GM18520 (cell line): ENCODE measurements around the gene ID4.

ENCODE experiments used
- ATAC-seq: cut with Tn5 transposase; IDR thresholded peaks from one replicate; pipeline ENCODE4 v1.9.1; 2021; ENCODE audit not compliant: unreplicated experiment

Gene ID4

GRCh38 chr6:19857139-19857538, 20.0 kb downstream of the ID4 start:
- ATAC-seq = no peak

GRCh38 chr6:19857703-19858102, 20.5 kb downstream of the ID4 start:
- ATAC-seq = no peak

GRCh38 chr6:19860235-19860877, 23.2 kb downstream of the ID4 start:
- ATAC-seq = no peak

- ATAC-seq = no peak
Measured at GRCh38 chr6:19864285-19864684, 27.1 kb downstream of the ID4 start.

- no peak for ATAC-seq
Measured at GRCh38 chr6:19865178-19865577, 28.0 kb downstream of the ID4 start.

- no peak for ATAC-seq
Measured at GRCh38 chr6:19866173-19866984, 29.2 kb downstream of the ID4 start.

GRCh38 chr6:19866985-19867627, 29.9 kb downstream of the ID4 start:
- no peak for ATAC-seq

- no peak for ATAC-seq
Measured at GRCh38 chr6:19869464-19869863, 32.3 kb downstream of the ID4 start.

- ATAC-seq = no peak
Measured at GRCh38 chr6:19870322-19870721, 33.2 kb downstream of the ID4 start.

- ATAC-seq = no peak
Measured at GRCh38 chr6:19873031-19873430, 35.9 kb downstream of the ID4 start.

- no peak for ATAC-seq
Measured at GRCh38 chr6:19876672-19877071, 39.5 kb downstream of the ID4 start.

GRCh38 chr6:19879663-19880062, 42.5 kb downstream of the ID4 start:
- no peak for ATAC-seq

GRCh38 chr6:19880066-19880465, 42.9 kb downstream of the ID4 start:
- ATAC-seq = no peak

- ATAC-seq = no peak
Measured at GRCh38 chr6:19891451-19891850, 54.3 kb downstream of the ID4 start.
